Measurements from ENCODE around the gene AEBP1. TPM values are rescaled to one million over a fixed set of nuclear protein-coding genes. Genes with fewer than 3 reads are reported as not detected.

The AEBP1 gene
- total and polyA plus RNA-seq, 8 donors: 14.6 to 179 (median 41.2) TPM

GRCh38 chr7:44100458-44101302 is 3.5 kb upstream of the AEBP1 start:
- Histone ChIP-seq H3K9me3 (no peaks in the 10 kb centered on the region), H3K27me3 (peaks cover 0 to 30% (median 28%) of the 10 kb centered on the region in 3 donors), H3K4me3 (no peak overlapping the region), H3K4me1 (peaks cover under 1 to 29% (median 18%) of the 10 kb centered on the region in 4 donors), H3K27ac (peak overlapping the region; percentile 19 to 93 (median 88)), H3K36me3 (no peaks in the 10 kb centered on the region)
- TF ChIP-seq EP300 (IDR thresholded peaks at IDR 0.05): no peak
- TF ChIP-seq POLR2A (IDR thresholded peaks at IDR 0.05): no peak
- no peak for TF ChIP-seq POLR2AphosphoS5 (IDR thresholded peaks at IDR 0.05)
- TF ChIP-seq, protein P1, sequence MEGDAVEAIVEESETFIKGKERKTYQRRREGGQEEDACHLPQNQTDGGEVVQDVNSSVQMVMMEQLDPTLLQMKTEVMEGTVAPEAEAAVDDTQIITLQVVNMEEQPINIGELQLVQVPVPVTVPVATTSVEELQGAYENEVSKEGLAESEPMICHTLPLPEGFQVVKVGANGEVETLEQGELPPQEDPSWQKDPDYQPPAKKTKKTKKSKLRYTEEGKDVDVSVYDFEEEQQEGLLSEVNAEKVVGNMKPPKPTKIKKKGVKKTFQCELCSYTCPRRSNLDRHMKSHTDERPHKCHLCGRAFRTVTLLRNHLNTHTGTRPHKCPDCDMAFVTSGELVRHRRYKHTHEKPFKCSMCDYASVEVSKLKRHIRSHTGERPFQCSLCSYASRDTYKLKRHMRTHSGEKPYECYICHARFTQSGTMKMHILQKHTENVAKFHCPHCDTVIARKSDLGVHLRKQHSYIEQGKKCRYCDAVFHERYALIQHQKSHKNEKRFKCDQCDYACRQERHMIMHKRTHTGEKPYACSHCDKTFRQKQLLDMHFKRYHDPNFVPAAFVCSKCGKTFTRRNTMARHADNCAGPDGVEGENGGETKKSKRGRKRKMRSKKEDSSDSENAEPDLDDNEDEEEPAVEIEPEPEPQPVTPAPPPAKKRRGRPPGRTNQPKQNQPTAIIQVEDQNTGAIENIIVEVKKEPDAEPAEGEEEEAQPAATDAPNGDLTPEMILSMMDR (IDR thresholded peaks at IDR 0.05): no peak
- DNase-seq: peak in 1 of 2 donors; percentile 57
- intact Hi-C loops (cut with DNase I; ENCODE audit: low total_unique reads): no loop called here
- WGBS, 5 donors: 50 to 70% (median 51%) methylated on average over 9 to 10 of the region's 10 CpGs

- H3K9me3 ChIP-seq: no peaks in the 10 kb centered on the region
- H3K27me3 ChIP-seq: peaks cover 0 to 38% (median 28%) of the 10 kb centered on the region in 3 donors
- H3K4me1 ChIP-seq: peaks cover 5 to 36% (median 22%) of the 10 kb centered on the region in 4 donors
- intact Hi-C loops (cut with DNase I; ENCODE audit: low total_unique reads): no loop called here
- WGBS, 5 donors: 75 to 94% (median 83%) methylated on average over 2 to 3 of the region's 3 CpGs
- no peak overlapping the region for H3K4me3 ChIP-seq
- no peak for TF ChIP-seq POLR2AphosphoS5 (IDR thresholded peaks at IDR 0.05)
- no peak for TF ChIP-seq EP300 (IDR thresholded peaks at IDR 0.05)
- no peak for TF ChIP-seq POLR2A (IDR thresholded peaks at IDR 0.05)
- TF ChIP-seq, protein P1 (IDR thresholded peaks at IDR 0.05): no peak
- DNase-seq: no peak
- peak overlapping the region in 4 of 5 donors; percentile 84 to 93 (median 90) for H3K27ac ChIP-seq
- no peaks in the 10 kb centered on the region for H3K36me3 ChIP-seq
Measured at GRCh38 chr7:44101303-44101965, 2.7 kb upstream of the AEBP1 start.

DNA sequence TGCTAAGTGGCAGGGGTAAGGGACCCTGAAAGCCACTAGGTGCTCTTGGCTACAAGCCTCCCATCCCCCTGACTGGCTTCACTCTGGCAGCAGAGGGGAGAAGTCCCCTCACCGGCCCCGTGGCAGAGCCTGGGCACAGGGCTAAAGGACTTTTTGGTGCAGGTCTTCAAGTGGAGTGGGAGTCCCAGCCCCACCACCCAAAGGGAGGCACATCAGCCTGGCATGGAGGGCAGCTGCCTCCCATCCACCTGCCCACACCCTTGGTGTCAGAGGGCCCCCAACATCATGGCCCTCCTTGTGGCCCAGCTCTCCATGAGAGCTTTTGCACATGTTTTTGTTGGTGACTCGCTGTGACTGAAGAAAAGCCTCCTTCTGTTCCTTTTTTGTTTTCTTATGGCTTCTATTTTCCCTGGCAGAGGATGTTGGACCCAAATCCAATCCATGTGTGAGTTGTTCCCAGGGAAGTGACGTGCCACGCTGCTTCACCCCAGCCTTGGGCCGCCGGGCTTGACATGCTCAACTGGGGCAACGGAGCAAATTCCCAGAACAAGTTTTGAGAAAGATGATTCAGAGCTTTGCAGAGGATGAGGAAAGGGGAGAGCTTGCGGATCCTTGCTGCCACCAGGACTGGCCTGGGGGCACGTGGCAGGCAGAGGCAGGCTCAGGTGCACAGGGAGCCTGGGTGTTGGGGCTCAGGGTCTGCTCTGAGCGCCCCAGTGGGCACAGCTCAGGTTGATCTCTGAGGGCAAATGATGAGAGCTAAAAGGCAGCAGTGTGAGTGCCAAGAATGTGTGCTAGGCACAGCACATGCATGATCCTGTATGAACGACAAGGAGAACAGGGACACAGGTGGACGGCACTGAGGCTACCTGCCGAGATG is 1.9 kb upstream of the AEBP1 start:
- Histone ChIP-seq H3K27me3 (peaks cover 0 to 41% (median 28%) of the 10 kb centered on the region in 3 donors), H3K9me3 (no peaks in the 10 kb centered on the region), H3K27ac (peak overlapping the region in 4 of 5 donors; percentile 84 to 93 (median 90)), H3K4me3 (no peak overlapping the region), H3K4me1 (peaks cover 5 to 44% (median 28%) of the 10 kb centered on the region in 4 donors), H3K36me3 (peaks cover 0 to 7% (median 3%) of the 10 kb centered on the region in 4 donors)
- 80 to 87% (median 83%) methylated on average over 10 to 14 of the region's 14 CpGs for WGBS, 5 donors
- no peak for DNase-seq
- intact Hi-C loops (cut with DNase I; ENCODE audit: low total_unique reads): no loop called here
- TF ChIP-seq, protein P1 (IDR thresholded peaks at IDR 0.05): no peak
- no peak for TF ChIP-seq EP300 (IDR thresholded peaks at IDR 0.05)
- TF ChIP-seq POLR2AphosphoS5 (IDR thresholded peaks at IDR 0.05): peak in 1 of 3 donors; percentile 58
- no peak for TF ChIP-seq POLR2A (IDR thresholded peaks at IDR 0.05)
